CD1c-positive myeloid dendritic cell (primary cell): ENCODE data around the gene APOB.

Experiments used
- DNase-seq: peaks from one replicate; pipeline ENCODE4 v3.0.0-alpha.2; 2016; ENCODE audit errors: extremely low spot score

The APOB gene

DNA sequence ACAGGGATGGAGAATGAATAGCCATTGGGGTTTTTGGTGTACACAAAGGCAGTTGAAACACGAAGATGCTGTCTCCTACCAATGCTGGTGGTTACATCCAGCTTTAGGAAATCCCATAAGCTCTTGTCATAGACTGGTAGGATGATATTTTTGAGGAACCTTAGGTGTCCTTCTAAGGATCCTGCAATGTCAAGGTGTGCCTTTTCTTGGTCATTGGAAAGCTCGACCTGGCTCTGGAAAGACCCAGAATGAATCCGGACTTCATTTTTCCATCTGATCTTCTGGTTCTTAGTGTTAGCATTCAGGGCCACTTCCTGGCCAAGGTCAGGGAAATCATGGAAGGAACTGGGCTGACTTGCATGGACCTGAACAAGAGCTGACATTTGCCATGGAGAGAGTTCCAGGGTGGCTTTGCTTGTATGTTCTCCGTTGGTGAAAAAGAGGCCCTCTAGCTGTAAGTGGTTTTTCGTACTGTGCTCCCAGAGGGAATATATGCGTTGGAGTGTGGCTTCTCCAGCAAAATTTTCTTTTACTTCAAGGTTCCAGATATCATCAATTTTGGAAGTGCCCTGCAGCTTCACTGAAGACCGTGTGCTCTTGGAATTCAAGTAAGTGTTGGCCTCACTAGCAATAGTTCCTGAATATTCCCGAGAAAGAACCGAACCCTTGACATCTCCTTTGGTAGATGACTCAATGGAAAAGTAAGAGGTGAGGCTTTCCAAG, 38.0 kb downstream of the APOB start:
- DNase-seq: no peak

DNA sequence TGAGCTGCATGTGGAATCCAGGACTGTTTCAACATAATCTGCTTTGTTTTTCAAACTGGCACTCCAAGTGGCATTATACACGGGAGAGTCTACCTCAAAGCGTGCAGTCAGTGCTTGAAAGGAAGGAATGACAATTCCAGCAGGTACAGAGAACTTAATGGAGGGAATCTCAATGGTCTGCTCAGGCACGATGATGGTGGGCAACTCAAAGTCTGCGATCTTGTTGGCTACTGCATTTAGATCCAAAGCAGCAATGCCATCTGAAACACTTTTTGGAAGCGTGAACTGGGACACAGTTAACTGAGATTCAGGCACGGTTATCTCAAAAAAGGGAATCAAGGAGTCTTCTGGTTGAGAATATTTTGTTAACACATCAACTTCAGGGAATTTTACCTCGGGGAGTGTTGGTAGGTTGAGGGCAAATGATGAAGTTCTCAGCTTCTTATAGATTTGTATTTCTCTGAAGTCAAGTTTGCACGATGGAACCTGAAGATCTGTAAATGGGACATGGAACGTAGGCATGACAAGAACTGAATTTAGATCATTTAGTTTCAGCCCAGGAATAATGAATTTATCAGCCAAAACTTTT, 38.7 kb downstream of the APOB start:
- DNase-seq: no peak

DNA sequence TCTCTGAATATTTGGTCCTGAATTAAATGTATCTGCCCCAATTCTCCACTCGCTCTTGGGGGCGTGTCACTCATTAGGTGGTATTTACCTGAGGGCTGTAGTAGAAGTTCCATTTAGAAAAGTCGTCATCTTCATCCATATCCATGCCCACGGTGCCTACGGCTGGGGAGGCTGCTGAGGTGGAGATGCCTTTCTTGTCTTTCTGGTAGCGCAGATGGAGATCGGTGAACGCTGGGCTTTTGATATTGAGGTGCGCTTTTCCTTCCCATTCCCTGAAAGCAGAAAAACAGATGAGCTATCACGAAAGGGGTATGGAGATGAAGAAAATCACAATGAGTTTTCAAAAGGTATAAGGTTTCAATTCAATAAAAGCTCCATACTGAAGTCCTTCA, 39.7 kb downstream of the APOB start:
- no peak for DNase-seq

DNA sequence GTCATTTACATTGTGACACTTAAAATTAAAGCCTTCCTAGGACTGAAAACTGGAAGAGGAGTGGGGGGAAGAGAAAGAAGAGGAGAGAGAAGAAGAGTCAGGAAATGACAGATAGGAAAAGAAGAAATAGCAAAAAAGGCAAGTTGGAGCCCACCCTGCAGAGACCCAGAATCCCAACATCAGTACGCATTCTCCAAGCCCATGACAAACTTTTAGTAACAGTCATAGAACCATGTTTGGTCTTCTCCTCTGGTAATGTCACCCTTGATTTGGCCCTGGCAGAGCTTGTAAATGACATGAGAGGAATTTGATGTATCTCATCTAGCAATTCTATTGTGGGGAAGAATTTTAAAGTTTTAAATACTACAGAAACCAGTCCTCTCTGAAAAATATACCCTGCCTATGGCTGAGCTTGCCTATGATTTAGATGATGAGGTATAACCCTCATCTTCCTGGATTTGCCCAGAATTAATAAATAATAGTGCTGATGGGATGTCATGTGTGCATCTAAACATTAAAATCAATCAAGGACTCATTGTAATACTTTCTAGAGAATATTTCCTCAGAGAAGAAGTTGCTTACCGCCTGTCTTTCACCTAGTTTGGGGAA, 40.2 kb downstream of the APOB start:
- DNase-seq: no peak

DNA sequence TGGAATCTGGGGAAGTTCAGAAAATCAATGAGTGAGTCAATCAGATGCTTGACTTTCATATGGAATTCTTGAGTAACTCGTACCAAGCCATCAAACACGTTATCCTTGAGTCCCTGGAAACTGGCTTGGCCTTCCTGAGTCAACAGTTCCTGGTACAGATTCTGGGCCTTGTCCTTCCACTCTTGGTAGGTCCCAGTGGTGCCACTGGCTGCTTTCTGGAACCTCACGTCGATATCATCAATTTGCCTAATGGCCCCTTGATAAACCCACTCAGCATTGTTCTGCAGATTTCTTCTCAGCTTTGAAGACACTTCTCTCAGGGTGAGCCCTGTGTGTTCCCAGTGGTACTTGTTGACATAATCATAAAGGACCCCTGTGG, 41.1 kb downstream of the APOB start:
- DNase-seq: no peak

DNA sequence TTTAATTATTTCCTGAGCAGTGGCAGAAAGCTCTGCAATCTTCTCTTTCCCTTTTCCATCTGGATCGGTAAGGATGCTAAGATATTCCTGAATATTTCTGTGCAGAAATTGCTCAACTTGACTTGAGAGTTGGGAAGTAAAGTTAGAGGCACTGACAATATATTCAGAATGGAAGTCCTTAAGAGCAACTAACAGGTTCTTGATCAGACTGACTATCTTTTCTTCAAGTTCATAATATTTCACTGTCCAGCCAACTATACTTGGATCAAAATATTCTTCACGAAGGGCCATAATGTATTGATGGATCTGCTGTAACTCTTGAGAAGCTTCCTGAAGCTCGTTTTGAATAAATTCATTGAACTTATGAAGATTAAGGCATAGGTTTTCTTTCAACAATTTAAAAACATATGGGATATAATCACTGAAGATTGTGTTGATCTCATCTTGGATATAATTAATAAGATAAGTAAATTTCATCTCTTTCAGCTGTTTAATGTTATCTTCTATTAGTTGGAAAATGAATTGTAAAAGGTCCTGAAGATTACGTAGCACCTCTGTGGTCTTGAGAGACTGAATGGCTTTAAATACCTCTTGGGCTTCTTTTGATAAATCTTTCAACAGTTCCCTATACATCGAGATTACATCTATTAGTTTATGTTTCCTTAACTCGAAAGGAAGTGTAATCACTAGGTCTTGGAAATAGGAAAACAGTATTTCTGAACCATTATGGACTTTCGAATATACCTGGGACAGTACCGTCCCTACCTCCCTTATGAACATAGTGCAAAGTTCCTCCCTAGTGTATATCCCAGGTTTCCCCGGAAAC, 41.7 kb downstream of the APOB start:
- DNase-seq: no peak

DNA sequence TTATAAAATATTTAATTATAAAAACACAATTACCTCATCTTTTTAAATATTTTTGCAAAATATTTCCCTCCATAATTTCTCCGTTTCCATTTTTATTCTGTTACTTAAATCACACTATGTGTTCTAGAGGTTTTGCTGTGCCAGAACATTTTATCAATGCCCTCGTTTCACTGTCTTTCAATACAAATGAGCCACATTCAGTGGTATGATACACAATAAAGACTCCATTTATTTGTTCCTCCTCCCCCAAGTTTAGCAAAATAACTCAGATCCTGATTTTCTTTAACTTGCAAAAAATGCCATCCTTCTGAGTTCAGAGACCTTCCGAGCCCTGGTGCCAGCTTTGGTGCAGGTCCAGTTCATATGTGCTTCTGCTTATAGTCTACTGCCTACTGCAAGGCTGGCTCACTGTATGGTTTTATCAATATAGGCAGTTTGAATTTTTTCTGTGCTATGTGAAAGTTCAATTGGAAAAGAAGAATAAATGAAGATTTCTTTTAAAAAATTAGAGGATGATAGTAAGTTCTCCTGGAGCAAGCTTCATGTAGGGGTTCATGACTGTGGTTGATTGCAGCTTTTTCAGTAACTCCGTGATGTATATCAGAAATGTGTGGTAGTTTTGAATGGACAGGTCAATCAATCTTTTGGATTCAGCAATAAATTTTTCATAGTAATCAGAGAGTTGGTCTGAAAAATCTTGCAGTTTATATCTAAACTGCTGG, 42.5 kb downstream of the APOB start:
- no peak for DNase-seq

DNA sequence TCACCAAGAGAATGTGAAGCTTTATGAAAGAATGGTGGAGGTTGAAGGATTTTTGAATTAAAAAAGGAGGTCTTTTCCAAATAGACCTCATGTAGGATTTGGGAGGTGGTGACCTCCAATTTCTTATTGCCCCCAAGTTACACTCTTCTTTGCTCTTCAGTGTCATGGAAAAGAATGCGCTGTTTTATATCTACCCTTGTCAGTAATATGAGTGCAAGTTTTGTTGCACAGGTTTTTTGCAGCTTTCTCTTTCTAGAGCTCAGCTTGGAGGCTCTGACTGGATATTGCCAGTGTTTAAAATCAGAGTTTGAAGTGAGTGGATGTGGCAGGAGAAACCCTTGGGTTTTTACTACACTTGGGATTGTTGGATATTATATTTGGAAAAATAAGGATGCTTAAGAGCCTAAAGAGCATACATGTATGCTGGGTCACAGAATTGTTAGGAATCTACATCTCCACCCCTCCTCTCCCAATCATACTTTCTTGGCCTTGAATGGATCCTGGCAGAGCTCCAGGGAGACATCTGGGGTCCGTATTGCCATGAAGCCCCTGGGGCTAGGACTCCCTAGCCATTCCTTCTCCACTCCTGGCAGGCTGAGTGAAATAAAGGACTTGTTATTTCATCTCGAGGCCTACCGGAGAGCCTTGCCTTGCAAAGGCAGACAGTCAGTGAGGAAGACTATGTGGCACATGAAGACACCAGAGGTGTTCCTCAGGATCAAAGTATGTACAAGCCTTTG, 43.8 kb downstream of the APOB start:
- DNase-seq: no peak

DNA sequence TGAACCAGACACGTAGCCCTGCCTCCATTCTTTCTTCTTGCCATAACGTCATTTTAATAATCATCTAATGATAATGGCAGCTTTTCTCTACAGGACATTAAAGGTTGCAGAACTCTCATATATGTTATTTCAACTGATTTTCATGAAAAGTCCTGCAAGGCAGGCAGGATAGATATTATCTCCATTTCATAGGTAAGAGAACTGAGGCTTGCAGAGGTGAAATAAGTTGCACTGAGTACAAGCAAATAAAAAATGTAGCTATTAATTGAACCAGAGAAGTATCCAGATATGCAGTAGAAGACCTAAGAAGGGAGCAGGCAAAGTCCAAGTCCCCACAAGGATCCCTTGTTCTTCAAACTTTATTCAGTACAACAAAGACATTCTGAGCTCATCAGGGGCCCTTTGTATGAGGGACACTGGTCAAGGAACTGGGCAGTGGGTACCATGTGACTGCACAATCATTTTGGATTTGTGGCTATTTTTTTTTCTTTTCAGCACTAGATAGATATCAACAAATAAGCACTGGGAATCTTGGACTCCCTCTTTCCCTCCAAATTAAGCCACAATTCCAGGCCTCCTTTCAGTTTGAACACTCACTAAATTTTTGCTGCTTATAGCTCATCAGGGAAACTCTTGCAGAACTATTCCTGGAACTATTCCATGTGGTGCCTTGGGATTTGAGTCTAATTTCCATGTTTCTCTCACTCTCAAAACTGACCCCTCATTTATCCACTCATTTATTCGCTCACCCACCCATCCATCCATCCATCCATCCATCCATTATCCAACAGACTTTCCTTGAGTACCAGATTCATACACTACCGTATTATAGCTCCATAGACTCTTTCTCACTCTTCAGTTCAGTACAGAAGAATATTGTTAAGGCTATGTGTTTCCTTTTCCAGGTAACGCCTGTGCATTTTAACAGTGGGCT, 44.6 kb downstream of the APOB start:
- no peak for DNase-seq

DNA sequence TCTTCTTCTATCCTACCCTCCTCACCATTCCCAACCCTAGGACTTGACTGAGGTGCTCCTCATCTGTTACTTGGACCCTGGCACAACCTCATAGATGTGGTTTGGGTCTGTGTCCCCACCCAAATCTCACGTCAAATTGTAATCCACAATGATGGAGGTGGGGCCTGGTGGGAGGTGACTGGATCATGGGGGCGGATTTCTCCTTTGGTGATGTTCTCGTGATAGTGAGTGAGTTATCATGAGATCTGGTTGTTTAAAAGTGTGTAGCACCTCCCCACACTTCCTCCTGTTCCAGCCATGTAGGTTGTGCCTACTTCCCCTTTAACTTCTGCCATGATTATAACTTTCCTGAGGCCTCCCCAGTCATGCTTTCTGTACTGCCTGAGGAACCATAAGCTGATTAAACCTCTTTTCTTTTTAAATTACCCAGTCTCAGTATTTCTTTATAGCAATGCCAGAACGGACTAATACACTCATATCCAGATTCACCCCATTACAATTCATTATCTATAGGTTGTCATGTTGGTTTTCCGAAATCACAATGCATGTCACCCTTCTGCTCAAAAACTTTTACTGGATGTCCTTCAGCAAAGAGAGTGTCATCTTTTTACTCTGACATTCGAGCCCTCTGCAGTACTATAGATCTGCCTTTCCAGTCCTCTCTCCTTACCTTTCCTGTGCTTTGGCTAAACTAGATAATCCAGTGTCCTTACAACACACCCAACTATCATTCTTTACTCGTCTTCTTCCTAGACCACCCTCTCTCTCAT, 45.7 kb downstream of the APOB start:
- no peak for DNase-seq

DNA sequence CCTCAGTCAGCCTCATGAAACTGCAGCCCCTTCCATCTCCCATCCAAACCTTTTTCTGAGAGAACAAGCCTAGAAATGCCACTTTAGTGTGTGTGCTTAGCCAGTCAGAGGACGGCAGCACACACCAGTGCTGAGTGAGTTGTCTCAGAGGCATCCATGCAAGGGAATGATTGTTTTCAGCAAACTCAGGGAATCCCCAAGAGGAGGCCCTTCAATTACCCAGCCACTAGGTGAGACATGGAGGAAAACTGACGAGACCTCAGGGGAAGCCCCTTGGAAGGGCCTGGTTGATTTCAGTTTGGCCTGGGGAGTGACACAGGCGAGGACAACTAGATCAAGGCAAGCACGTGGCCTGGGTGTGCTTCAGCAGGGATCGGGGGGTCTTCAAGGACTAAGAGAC, 49.7 kb downstream of the APOB start:
- DNase-seq: no peak

DNA sequence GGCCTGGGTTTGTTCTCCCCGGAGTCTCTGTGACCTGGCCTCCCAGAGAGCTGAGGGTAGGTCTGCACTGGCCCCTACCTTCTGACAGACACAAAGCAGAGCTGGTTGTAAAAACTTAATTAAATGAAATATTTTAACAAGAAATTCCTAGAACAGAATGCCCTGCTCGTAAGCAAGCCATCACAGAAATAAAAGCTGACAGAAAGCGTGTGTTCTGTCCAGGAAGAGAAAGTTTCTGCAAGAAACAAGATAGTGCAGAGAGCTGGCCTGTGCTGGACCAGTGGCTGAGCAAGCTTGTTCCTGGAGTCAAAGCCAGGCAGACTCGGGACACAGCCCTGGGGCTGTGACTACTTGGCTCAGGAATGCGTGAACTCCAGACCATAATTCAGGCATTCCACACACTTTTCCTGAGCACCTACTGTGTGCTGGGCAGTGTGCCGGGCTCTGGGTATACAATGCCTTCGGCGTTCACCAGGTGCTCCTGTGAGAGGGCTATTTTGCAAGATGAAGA, 51.6 kb downstream of the APOB start:
- no peak for DNase-seq

DNA sequence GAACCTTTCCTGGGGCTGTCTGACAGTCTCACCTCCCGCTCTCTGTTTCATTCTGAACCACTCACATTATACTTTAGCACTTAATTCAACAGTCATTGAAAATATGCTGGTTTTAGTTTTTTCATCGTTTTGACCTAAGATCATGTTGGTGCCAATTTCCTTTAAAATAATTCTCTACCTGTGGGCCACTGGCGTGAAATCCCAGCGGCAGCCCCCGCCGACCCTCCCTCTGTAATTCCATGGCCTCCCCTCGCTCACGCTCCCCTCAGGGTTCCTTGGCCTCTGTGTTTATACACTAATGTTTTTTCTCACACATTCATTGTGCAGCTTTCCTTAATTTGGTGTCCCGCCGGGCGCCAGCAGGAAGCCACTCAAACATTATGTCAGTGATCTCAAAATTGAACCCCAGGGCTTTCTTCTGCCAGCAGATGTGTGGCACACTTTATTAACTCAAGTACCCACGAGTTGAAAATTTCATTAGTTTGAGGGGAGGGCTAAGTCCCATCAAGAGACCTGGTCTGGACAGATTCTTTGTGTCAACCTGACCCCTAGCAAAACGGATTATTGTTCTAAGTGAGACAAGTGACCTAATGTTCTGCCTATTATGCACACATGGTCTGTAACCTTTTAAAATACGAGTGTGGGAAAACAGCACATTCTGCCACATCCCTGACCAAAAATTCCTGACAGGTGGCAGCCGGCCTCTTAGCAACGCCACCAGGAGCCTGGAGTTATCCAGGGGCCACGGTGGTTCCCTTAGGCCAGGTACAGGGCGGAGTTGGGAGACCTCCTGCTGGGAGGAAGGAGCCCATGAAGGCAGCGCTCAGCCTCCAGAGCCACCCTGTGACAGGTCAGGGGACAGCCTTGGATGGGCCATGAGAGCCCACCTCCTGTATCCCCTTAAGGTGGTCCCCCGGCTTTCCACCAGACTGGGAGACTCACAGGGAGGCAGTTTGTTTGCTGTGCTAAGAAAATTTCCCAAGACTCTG, 53.1 kb downstream of the APOB start:
- no peak for DNase-seq

DNA sequence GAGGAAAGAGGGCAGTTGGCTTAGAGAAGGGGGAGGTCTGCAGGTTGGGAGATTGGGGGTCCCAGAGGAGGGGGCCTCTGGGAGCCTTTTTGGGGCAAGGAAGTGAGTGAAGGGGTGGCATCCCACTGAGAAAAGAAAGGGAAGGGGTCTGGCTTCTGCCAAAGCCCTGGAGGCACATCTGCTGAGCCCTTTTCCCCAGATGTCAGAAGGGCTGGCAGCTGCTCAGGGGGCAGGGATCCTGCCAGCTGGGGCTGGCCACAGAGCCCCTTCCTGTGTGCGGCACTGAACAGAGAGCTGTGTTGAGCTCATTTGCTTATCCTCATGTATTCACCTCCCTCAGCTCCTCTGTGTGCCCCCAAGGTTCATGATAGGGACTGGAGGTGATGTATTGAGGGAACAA, 54.5 kb downstream of the APOB start:
- no peak for DNase-seq

DNA sequence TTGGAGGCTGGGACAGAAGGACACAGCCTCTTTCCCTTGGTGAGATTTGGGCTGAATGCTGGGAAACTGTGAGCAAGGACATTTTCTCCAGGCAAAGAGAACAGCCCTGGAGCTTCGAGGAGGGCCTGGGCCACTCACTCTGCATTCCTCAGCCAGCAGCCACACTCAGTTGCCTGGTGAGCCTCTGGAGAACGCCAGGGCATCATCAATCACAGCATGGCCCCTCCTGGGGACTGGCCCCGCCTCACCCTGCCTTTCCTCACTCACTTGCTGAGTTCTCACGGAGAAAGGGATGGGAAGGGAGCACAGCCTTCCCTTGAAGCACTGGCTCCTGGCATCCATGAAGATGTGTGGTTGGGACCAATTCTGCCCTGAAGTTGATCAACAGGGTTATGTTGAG, 55.0 kb downstream of the APOB start:
- no peak for DNase-seq

DNA sequence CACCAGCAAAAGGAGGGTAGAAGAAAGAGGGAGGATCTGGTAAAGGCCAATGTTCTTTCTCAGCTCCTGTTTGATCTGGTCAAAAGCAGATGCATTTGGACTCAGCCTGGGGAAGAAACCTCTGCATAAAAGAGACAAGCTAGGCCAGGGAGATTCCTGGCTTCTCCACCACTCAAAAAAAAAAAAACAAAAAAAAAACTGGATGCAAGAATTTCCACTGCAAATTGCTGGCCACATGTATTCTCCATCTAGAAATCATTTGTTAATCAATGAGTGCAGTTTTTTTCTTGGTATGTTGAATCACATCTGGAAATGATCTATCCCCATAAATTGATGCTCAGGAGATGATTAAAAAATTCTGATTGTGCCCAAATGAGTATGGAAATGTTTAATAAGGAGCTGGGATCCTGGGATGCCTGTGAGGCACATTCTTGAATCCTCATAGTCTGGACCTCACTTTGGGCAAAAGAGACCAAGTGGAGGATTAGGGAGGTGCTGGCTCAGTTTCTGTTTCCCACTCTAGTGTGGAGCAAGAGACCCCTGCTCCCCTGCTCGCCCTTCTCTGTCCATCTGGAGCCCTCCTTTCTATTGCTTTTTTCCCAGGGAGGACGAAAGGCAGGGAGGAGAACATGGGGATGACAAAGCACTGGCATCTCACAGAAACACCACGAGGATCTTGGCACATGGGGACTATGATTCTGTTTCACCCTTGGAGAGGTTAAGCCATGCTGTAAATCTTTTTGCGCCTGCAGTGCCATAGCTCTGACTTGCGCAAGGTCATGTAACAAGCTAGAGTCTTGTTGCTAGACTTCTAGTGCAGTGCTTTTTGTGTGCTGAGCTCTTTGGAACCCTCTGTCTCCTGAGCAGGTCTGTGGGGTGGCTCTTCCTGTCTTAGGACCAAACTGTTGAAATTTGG, 57.6 kb downstream of the APOB start:
- DNase-seq: no peak

DNA sequence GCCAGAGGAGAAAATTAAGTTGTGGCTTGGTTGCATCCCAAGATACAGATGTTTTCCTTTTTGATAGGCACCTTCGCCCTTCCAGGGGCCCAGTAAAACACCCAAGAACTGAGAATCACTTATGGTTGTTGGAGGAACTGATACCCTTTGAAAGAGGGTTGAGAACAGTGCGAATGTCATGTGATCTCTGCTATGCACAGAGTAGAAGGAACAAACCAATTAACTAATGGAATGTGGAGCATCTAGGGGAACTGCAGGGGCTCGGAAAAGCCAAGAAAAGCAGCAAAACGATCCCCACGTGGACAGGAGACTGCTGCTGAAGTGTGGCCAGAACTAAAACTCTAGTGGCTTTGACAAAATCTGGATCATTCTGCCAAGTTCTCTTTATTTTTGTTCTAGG, 58.8 kb downstream of the APOB start:
- DNase-seq: no peak
